EH (cell line): ENCODE measurements around the gene NCOR2.

Experiments
- DNase-seq: peaks from one replicate; pipeline ENCODE4 v3.0.0-alpha.2; 2015; ENCODE audit warnings: low read depth

Gene NCOR2

GRCh38 chr12:124566997-124567672 lies at the start of gene NCOR2:
NCOR2 (minus strand) TSS chr12:124567612; CDS start chr12:124495251, 72,361 bp downstream.
- DNase-seq, result no peak

GRCh38 chr12:124616394-124617221 lies 49.2 kb upstream of the NCOR2 start:
- no peak for DNase-seq

- DNase-seq, result no peak
These were observed 47.3 kb upstream of the NCOR2 start for GRCh38 chr12:124614512-124615292.

- DNase-seq, result peak; percentile 77
These were observed 45.8 kb upstream of the NCOR2 start for GRCh38 chr12:124613151-124613585.

GRCh38 chr12:124612410-124612680 lies 44.9 kb upstream of the NCOR2 start:
- DNase-seq, result no peak

- DNase-seq, result no peak
These were observed 44.4 kb upstream of the NCOR2 start for GRCh38 chr12:124611559-124612409.

- DNase-seq, result no peak
These were observed 43.5 kb upstream of the NCOR2 start for GRCh38 chr12:124610629-124611558.

GRCh38 chr12:124610021-124610612 lies 42.7 kb upstream of the NCOR2 start:
- no peak for DNase-seq

GRCh38 chr12:124609041-124609989 lies 41.9 kb upstream of the NCOR2 start:
- peak; percentile 27 for DNase-seq

GRCh38 chr12:124608450-124608870 lies 41.0 kb upstream of the NCOR2 start:
- peak; percentile 18 for DNase-seq

- DNase-seq, result no peak
These were observed 40.4 kb upstream of the NCOR2 start for GRCh38 chr12:124607681-124608425.

GRCh38 chr12:124605883-124606774 lies 38.7 kb upstream of the NCOR2 start:
- DNase-seq, result no peak

- DNase-seq, result no peak
These were observed 37.9 kb upstream of the NCOR2 start for GRCh38 chr12:124605150-124605882.

GRCh38 chr12:124604264-124604680 lies 36.9 kb upstream of the NCOR2 start:
- no peak for DNase-seq

- no peak for DNase-seq
These were observed 36.4 kb upstream of the NCOR2 start for GRCh38 chr12:124603831-124604251.

- DNase-seq, result no peak
These were observed 35.7 kb upstream of the NCOR2 start for GRCh38 chr12:124603100-124603541.
